ENCODE results near the gene PRICKLE2.

The PRICKLE2 gene

GRCh38 chr3:64166584-64167162 is 58.6 kb downstream of the PRICKLE2 start:
- no peak overlapping the region for H3K4me3 ChIP-seq (ENCODE audit: low read length)
- no peaks in the 10 kb centered on the region for H3K36me3 ChIP-seq (ENCODE audit: insufficient read depth, low read length)
- no peak overlapping the region for H2AFZ ChIP-seq (ENCODE audit: low read depth, low read length)
- H3K27me3 ChIP-seq (ENCODE audit: insufficient read depth, low read length) = no peaks in the 10 kb centered on the region
- no peaks in the 10 kb centered on the region for H3K9me3 ChIP-seq (ENCODE audit: low read length)
- H3K4me1 ChIP-seq (ENCODE audit: insufficient read depth, low read length) = peaks cover 3% of the 10 kb centered on the region

GRCh38 chr3:64164349-64164748 is 60.9 kb downstream of the PRICKLE2 start:
- H3K27me3 ChIP-seq (ENCODE audit: insufficient read depth, low read length) = no peaks in the 10 kb centered on the region
- no peak overlapping the region for H2AFZ ChIP-seq (ENCODE audit: low read depth, low read length)
- peaks cover 9% of the 10 kb centered on the region for H3K4me1 ChIP-seq (ENCODE audit: insufficient read depth, low read length)
- no peak overlapping the region for H3K4me3 ChIP-seq (ENCODE audit: low read length)
- H3K9me3 ChIP-seq (ENCODE audit: low read length) = no peaks in the 10 kb centered on the region
- H3K36me3 ChIP-seq (ENCODE audit: insufficient read depth, low read length) = no peaks in the 10 kb centered on the region

DNA sequence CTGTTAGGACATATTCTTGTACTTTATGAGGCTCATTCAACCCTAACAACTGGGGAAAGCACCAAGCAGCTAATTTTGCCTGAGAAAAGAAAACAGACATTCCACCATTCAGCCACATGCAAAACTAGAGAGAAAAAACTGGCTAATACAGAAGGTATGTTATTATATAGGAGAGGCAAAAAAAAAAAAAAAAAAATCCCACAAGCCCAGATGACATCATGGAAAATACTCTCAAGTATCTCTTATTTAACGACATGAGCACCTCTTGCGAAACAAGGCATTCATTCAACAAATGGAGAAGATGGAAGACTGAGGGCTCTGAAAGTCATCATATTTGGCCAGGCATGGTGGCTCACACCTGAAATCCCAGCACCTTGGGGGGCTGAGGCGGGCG is 61.5 kb downstream of the PRICKLE2 start:
- no peaks in the 10 kb centered on the region for H3K9me3 ChIP-seq (ENCODE audit: low read length)

GRCh38 chr3:64163019-64163754 is 62.1 kb downstream of the PRICKLE2 start:
- no peak overlapping the region for H2AFZ ChIP-seq (ENCODE audit: low read depth, low read length)
- no peak overlapping the region for H3K4me3 ChIP-seq (ENCODE audit: low read length)
- no peaks in the 10 kb centered on the region for H3K36me3 ChIP-seq (ENCODE audit: insufficient read depth, low read length)
- no peaks in the 10 kb centered on the region for H3K27me3 ChIP-seq (ENCODE audit: insufficient read depth, low read length)
- no peaks in the 10 kb centered on the region for H3K9me3 ChIP-seq (ENCODE audit: low read length)
- H3K4me1 ChIP-seq (ENCODE audit: insufficient read depth, low read length) = peaks cover 9% of the 10 kb centered on the region

More for the DNA sequence above, 61.5 kb downstream of the PRICKLE2 start:
- peaks cover 9% of the 10 kb centered on the region for H3K4me1 ChIP-seq (ENCODE audit: insufficient read depth, low read length)
- no peaks in the 10 kb centered on the region for H3K27me3 ChIP-seq (ENCODE audit: insufficient read depth, low read length)
- H2AFZ ChIP-seq (ENCODE audit: low read depth, low read length) = no peak overlapping the region
- no peaks in the 10 kb centered on the region for H3K36me3 ChIP-seq (ENCODE audit: insufficient read depth, low read length)
- no peak overlapping the region for H3K4me3 ChIP-seq (ENCODE audit: low read length)

- Histone ChIP-seq H2AFZ (ENCODE audit: low read depth, low read length) (no peak overlapping the region), H3K4me3 (ENCODE audit: low read length) (no peak overlapping the region), H3K9me3 (ENCODE audit: low read length) (no peaks in the 10 kb centered on the region), H3K27me3 (ENCODE audit: insufficient read depth, low read length) (no peaks in the 10 kb centered on the region), H3K36me3 (ENCODE audit: insufficient read depth, low read length) (no peaks in the 10 kb centered on the region), H3K4me1 (ENCODE audit: insufficient read depth, low read length) (peaks cover 9% of the 10 kb centered on the region)
Measured at GRCh38 chr3:64161481-64161952, 63.7 kb downstream of the PRICKLE2 start.

- Histone ChIP-seq H3K9me3 (ENCODE audit: low read length) (no peaks in the 10 kb centered on the region), H3K36me3 (ENCODE audit: insufficient read depth, low read length) (no peaks in the 10 kb centered on the region), H3K4me3 (ENCODE audit: low read length) (no peak overlapping the region), H2AFZ (ENCODE audit: low read depth, low read length) (no peak overlapping the region), H3K4me1 (ENCODE audit: insufficient read depth, low read length) (peaks cover 9% of the 10 kb centered on the region), H3K27me3 (ENCODE audit: insufficient read depth, low read length) (no peaks in the 10 kb centered on the region)
Measured at GRCh38 chr3:64160000-64160695, 65.1 kb downstream of the PRICKLE2 start.

- Histone ChIP-seq H3K9me3 (ENCODE audit: low read length) (no peaks in the 10 kb centered on the region), H2AFZ (ENCODE audit: low read depth, low read length) (no peak overlapping the region), H3K27me3 (ENCODE audit: insufficient read depth, low read length) (no peaks in the 10 kb centered on the region), H3K4me1 (ENCODE audit: insufficient read depth, low read length) (peaks cover 9% of the 10 kb centered on the region), H3K36me3 (ENCODE audit: insufficient read depth, low read length) (no peaks in the 10 kb centered on the region), H3K4me3 (ENCODE audit: low read length) (no peak overlapping the region)
Measured at GRCh38 chr3:64158334-64158733, 66.9 kb downstream of the PRICKLE2 start.

- Histone ChIP-seq H3K9me3 (ENCODE audit: low read length) (peaks cover 2% of the 10 kb centered on the region), H3K4me3 (ENCODE audit: low read length) (no peak overlapping the region), H2AFZ (ENCODE audit: low read depth, low read length) (no peak overlapping the region), H3K27me3 (ENCODE audit: insufficient read depth, low read length) (no peaks in the 10 kb centered on the region), H3K36me3 (ENCODE audit: insufficient read depth, low read length) (no peaks in the 10 kb centered on the region), H3K4me1 (ENCODE audit: insufficient read depth, low read length) (peaks cover 9% of the 10 kb centered on the region)
Measured at GRCh38 chr3:64157150-64158035, 67.9 kb downstream of the PRICKLE2 start.

GRCh38 chr3:64155328-64155727 is 69.9 kb downstream of the PRICKLE2 start:
- Histone ChIP-seq H2AFZ (ENCODE audit: low read depth, low read length) (no peak overlapping the region), H3K27me3 (ENCODE audit: insufficient read depth, low read length) (no peaks in the 10 kb centered on the region), H3K9me3 (ENCODE audit: low read length) (peaks cover 2% of the 10 kb centered on the region), H3K36me3 (ENCODE audit: insufficient read depth, low read length) (no peaks in the 10 kb centered on the region), H3K4me1 (ENCODE audit: insufficient read depth, low read length) (peaks cover 12% of the 10 kb centered on the region), H3K4me3 (ENCODE audit: low read length) (no peak overlapping the region)

DNA sequence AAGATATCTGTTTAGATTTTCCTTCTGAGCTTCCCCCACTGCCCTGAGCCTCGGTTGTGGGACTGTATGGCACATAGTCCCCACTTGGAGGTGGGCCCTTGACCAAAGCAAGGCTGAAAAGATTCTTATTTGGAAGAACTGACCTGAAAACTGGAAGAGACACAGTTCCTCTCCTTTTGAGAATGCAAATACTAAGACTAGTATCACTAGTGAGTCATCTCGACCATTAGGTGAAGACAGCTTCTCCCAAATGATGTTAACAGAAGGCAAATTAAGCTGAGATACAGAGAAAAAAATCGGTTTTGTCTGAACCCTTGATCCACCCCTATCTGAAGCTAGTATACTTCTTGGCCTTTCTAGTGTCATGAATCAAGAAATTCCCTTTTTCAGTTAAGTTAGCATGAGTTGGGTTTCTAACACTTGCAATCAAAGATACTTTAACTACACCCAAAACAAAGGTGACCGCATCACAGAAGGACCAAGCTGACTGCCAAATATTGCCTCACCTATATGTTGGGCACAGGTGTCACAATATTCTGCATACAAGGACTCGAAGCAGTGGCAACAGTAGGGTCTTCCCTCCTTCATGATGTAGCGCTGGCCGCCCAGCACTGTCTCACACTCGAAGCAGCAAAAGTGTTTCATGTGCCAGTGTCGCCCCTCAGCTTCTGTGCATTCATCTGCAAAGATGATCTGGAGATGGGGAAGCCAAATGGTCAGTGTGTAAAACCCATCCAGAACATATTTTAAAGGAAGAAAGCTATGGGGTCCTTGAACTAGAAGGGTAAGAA is 72.4 kb downstream of the PRICKLE2 start:
- H3K36me3 ChIP-seq (ENCODE audit: insufficient read depth, low read length) = no peaks in the 10 kb centered on the region
- peaks cover 2% of the 10 kb centered on the region for H3K9me3 ChIP-seq (ENCODE audit: low read length)
- no peaks in the 10 kb centered on the region for H3K27me3 ChIP-seq (ENCODE audit: insufficient read depth, low read length)
- H2AFZ ChIP-seq (ENCODE audit: low read depth, low read length) = no peak overlapping the region
- no peak overlapping the region for H3K4me3 ChIP-seq (ENCODE audit: low read length)
- H3K4me1 ChIP-seq (ENCODE audit: insufficient read depth, low read length) = peaks cover 16% of the 10 kb centered on the region

DNA sequence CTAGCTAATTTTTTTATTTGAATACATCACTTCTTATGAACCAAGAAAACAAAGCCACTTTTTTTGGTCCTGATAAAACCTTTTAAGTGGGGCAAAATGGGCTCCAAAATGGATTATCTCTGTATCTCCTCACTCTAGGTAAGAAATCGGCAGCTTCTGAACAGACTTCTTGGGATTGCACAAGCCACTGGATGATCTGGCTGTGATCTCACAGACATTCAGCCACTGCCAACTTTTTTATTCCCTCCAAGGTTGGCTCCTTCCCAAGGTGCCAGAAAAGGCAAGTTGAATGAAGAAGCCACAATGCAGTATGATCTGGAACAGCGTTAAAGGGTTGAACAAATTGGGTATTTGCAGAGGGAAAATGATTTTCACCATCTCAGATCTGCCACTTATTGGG is 73.2 kb downstream of the PRICKLE2 start:
- no peaks in the 10 kb centered on the region for H3K27me3 ChIP-seq (ENCODE audit: insufficient read depth, low read length)
- H3K4me1 ChIP-seq (ENCODE audit: insufficient read depth, low read length) = peaks cover 16% of the 10 kb centered on the region
- H3K9me3 ChIP-seq (ENCODE audit: low read length) = peaks cover 2% of the 10 kb centered on the region
- no peaks in the 10 kb centered on the region for H3K36me3 ChIP-seq (ENCODE audit: insufficient read depth, low read length)
- H2AFZ ChIP-seq (ENCODE audit: low read depth, low read length) = no peak overlapping the region
- H3K4me3 ChIP-seq (ENCODE audit: low read length) = no peak overlapping the region

DNA sequence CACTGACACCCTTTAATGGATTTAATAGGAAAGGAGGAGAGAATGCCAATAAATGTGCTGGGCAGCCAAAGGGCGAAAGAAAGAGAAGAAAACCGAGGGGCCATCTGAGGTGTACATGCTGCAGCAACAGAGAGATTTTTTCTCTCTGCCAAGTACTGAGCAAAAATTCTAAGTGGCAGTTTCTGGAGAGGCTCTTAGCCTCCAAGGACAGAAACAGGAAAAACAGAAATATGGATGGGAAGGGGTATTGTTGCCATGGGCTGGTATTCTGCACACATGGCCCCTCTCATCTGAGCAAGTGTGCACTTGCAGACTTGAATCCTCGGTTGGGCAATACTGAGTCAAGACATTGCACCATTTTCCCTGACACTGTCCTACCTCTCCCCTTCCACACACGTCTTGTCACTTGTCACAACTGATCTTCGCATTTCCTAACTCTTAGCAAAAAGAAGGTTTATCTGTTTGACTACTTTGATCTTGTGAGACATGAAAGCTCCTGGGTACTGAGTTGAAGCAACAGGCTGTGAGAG is 73.9 kb downstream of the PRICKLE2 start:
- Histone ChIP-seq H3K4me1 (ENCODE audit: insufficient read depth, low read length) (peaks cover 16% of the 10 kb centered on the region), H2AFZ (ENCODE audit: low read depth, low read length) (no peak overlapping the region), H3K9me3 (ENCODE audit: low read length) (peaks cover 2% of the 10 kb centered on the region), H3K36me3 (ENCODE audit: insufficient read depth, low read length) (no peaks in the 10 kb centered on the region), H3K4me3 (ENCODE audit: low read length) (no peak overlapping the region), H3K27me3 (ENCODE audit: insufficient read depth, low read length) (no peaks in the 10 kb centered on the region)
